Measurements from ENCODE around the gene PIK3CA. TPM values are rescaled to one million over a fixed set of nuclear protein-coding genes. Genes with fewer than 3 reads are reported as not detected.

The PIK3CA gene
- polyA plus RNA-seq (2013): 9.0 and 9.2 TPM in 2 replicates

GRCh38 chr3:179147873-179148615 is at the start of gene PIK3CA:
Gene PIK3CA, plus strand, starts transcription at chr3:179148357. Its CDS starts 50,469 bp downstream, at chr3:179198826.
- peak within 1 kb of the TSS; percentile 76 for H4K12ac ChIP-seq (ENCODE audit: low read depth, low read length)
- no peaks in the 10 kb centered on the region for H3K4me1 ChIP-seq (ENCODE audit: control insufficient read depth in 1 of 2, insufficient read depth in 2 of 2, low read length in 2 of 2)
- peaks cover 8% of the 10 kb centered on the region for H3K79me1 ChIP-seq (ENCODE audit: low read length)
- no peaks in the 10 kb centered on the region for H3K36me3 ChIP-seq (ENCODE audit: control insufficient read depth in 1 of 2, insufficient read depth in 2 of 2, low read length in 2 of 2)
- H2AFZ ChIP-seq (ENCODE audit: insufficient read depth, low read length, poor library complexity): peak within 1 kb of the TSS; percentile 96
- no CpG with 5 or more reads among the region's 67 CpGs for WGBS (ENCODE audit: extremely low coverage, insufficient coverage, insufficient read length)
- peak within 1 kb of the TSS; percentile 96 for H3K27ac ChIP-seq (ENCODE audit: low read depth, low read length)
- DNase-seq: peak; percentile 97
- H3K27me3 ChIP-seq (ENCODE audit: insufficient read depth, low read length): no peaks in the 10 kb centered on the region
- peak within 1 kb of the TSS; percentile 91 for H4K91ac ChIP-seq (ENCODE audit: low read depth, low read length)
- H2BK5ac ChIP-seq (ENCODE audit: low read depth, low read length, poor library complexity): peak within 1 kb of the TSS; percentile 86
- H3K9me3 ChIP-seq (ENCODE audit: insufficient read depth, low read depth, low read length): no peaks in the 10 kb centered on the region
- H3K4ac ChIP-seq (ENCODE audit: low read depth, low read length): peak within 1 kb of the TSS; percentile 88
- peak within 1 kb of the TSS; percentile 92 for H4K8ac ChIP-seq (ENCODE audit: low read depth, low read length)
- peak within 1 kb of the TSS; percentile 93 for H3K18ac ChIP-seq (ENCODE audit: low read length)
- no peak within 1 kb of the TSS for H3K23ac ChIP-seq (ENCODE audit: low read length)
- H3K4me2 ChIP-seq (ENCODE audit: low read length): peak within 1 kb of the TSS; percentile 76
- H3K79me2 ChIP-seq (ENCODE audit: control insufficient read depth, insufficient read depth, low read length, poor library complexity): peaks cover 8% of the 10 kb centered on the region
- peak within 1 kb of the TSS; percentile 97 for H3K4me3 ChIP-seq (ENCODE audit: low read depth, low read length)
- peak within 1 kb of the TSS; percentile 76 for H2BK120ac ChIP-seq (ENCODE audit: insufficient read depth, low read length, poor library complexity)
- no peak within 1 kb of the TSS for H2BK12ac ChIP-seq (ENCODE audit: low read length)
- H3K14ac ChIP-seq (ENCODE audit: low read length): peak within 1 kb of the TSS; percentile 94
- H2AK5ac ChIP-seq (ENCODE audit: low read length): peak within 1 kb of the TSS; percentile 70
- peak within 1 kb of the TSS; percentile 97 for H3K9ac ChIP-seq (ENCODE audit: low read length)

GRCh38 chr3:179098388-179099077 is 49.6 kb upstream of the PIK3CA start:
- Histone ChIP-seq H2BK12ac (ENCODE audit: low read length) (no peak overlapping the region), H3K4me2 (ENCODE audit: low read length) (no peak overlapping the region), H3K27me3 (ENCODE audit: insufficient read depth, low read length) (no peaks in the 10 kb centered on the region), H2BK5ac (ENCODE audit: low read depth, low read length, poor library complexity) (no peak overlapping the region), H3K79me1 (ENCODE audit: low read length) (no peaks in the 10 kb centered on the region), H2AFZ (ENCODE audit: insufficient read depth, low read length, poor library complexity) (no peak overlapping the region), H4K8ac (ENCODE audit: low read depth, low read length) (no peak overlapping the region), H2AK5ac (ENCODE audit: low read length) (no peak overlapping the region), H3K18ac (ENCODE audit: low read length) (no peak overlapping the region), H3K23ac (ENCODE audit: low read length) (no peak overlapping the region), H3K4me1 (ENCODE audit: control insufficient read depth in 1 of 2, insufficient read depth in 2 of 2, low read length in 2 of 2) (no peaks in the 10 kb centered on the region), H4K91ac (ENCODE audit: low read depth, low read length) (no peak overlapping the region), H2BK120ac (ENCODE audit: insufficient read depth, low read length, poor library complexity) (no peak overlapping the region), H4K12ac (ENCODE audit: low read depth, low read length) (no peak overlapping the region), H3K14ac (ENCODE audit: low read length) (no peak overlapping the region), H3K79me2 (ENCODE audit: control insufficient read depth, insufficient read depth, low read length, poor library complexity) (no peaks in the 10 kb centered on the region), H3K4ac (ENCODE audit: low read depth, low read length) (no peak overlapping the region), H3K9me3 (ENCODE audit: insufficient read depth, low read depth, low read length) (no peaks in the 10 kb centered on the region), H3K27ac (ENCODE audit: low read depth, low read length) (no peak overlapping the region), H3K4me3 (ENCODE audit: low read depth, low read length) (no peak overlapping the region), H3K36me3 (ENCODE audit: control insufficient read depth in 1 of 2, insufficient read depth in 2 of 2, low read length in 2 of 2) (no peaks in the 10 kb centered on the region), H3K9ac (ENCODE audit: low read length) (no peak overlapping the region)
- WGBS (ENCODE audit: extremely low coverage, insufficient coverage, insufficient read length): no CpG with 5 or more reads among the region's 7 CpGs
- DNase-seq: peak; percentile 6 to 55

- no peak overlapping the region for H3K4ac ChIP-seq (ENCODE audit: low read depth, low read length)
- no peak overlapping the region for H3K18ac ChIP-seq (ENCODE audit: low read length)
- no peak overlapping the region for H3K4me2 ChIP-seq (ENCODE audit: low read length)
- H3K23ac ChIP-seq (ENCODE audit: low read length): no peak overlapping the region
- H3K14ac ChIP-seq (ENCODE audit: low read length): no peak overlapping the region
- H2BK5ac ChIP-seq (ENCODE audit: low read depth, low read length, poor library complexity): no peak overlapping the region
- H4K91ac ChIP-seq (ENCODE audit: low read depth, low read length): no peak overlapping the region
- no peaks in the 10 kb centered on the region for H3K27me3 ChIP-seq (ENCODE audit: insufficient read depth, low read length)
- DNase-seq: no peak
- H2BK120ac ChIP-seq (ENCODE audit: insufficient read depth, low read length, poor library complexity): no peak overlapping the region
- H4K12ac ChIP-seq (ENCODE audit: low read depth, low read length): no peak overlapping the region
- H3K36me3 ChIP-seq (ENCODE audit: control insufficient read depth in 1 of 2, insufficient read depth in 2 of 2, low read length in 2 of 2): no peaks in the 10 kb centered on the region
- no peak overlapping the region for H2AFZ ChIP-seq (ENCODE audit: insufficient read depth, low read length, poor library complexity)
- no peaks in the 10 kb centered on the region for H3K4me1 ChIP-seq (ENCODE audit: control insufficient read depth in 1 of 2, insufficient read depth in 2 of 2, low read length in 2 of 2)
- H3K79me2 ChIP-seq (ENCODE audit: control insufficient read depth, insufficient read depth, low read length, poor library complexity): no peaks in the 10 kb centered on the region
- H3K27ac ChIP-seq (ENCODE audit: low read depth, low read length): no peak overlapping the region
- H3K9me3 ChIP-seq (ENCODE audit: insufficient read depth, low read depth, low read length): no peaks in the 10 kb centered on the region
- H4K8ac ChIP-seq (ENCODE audit: low read depth, low read length): no peak overlapping the region
- no peak overlapping the region for H2BK12ac ChIP-seq (ENCODE audit: low read length)
- H2AK5ac ChIP-seq (ENCODE audit: low read length): no peak overlapping the region
- H3K79me1 ChIP-seq (ENCODE audit: low read length): no peaks in the 10 kb centered on the region
- no peak overlapping the region for H3K4me3 ChIP-seq (ENCODE audit: low read depth, low read length)
- no peak overlapping the region for H3K9ac ChIP-seq (ENCODE audit: low read length)
Measured at GRCh38 chr3:179100652-179101051, 47.5 kb upstream of the PIK3CA start.

DNA sequence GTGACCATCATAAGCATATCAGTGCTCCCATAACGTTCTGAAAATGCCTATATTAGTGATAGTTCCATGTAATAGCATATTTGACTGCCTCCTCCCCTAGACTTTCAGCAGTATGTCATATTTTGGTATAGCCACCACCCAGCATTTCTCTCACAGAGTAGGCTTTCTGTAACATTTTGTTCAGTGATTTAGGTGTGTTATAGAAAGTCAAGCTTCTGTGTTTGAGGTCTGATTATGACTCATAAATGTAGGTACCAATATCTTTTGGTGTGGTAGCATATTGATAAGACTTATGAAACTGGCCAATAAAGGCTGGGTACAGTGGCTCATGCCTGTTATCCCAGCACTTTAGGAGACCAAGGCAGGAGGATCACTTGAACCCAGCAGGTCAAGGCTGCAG is 42.3 kb upstream of the PIK3CA start:
- no CpG with 5 or more reads among the region's 1 CpG for WGBS (ENCODE audit: extremely low coverage, insufficient coverage, insufficient read length)

More for the DNA sequence above, 42.3 kb upstream of the PIK3CA start:
- Histone ChIP-seq H3K9ac (ENCODE audit: low read length) (no peak overlapping the region), H3K23ac (ENCODE audit: low read length) (no peak overlapping the region), H3K4me1 (ENCODE audit: control insufficient read depth in 1 of 2, insufficient read depth in 2 of 2, low read length in 2 of 2) (no peaks in the 10 kb centered on the region), H3K79me1 (ENCODE audit: low read length) (no peaks in the 10 kb centered on the region), H3K9me3 (ENCODE audit: insufficient read depth, low read depth, low read length) (no peaks in the 10 kb centered on the region), H3K4me2 (ENCODE audit: low read length) (no peak overlapping the region), H4K91ac (ENCODE audit: low read depth, low read length) (no peak overlapping the region), H3K14ac (ENCODE audit: low read length) (no peak overlapping the region), H2AK5ac (ENCODE audit: low read length) (no peak overlapping the region), H2BK12ac (ENCODE audit: low read length) (no peak overlapping the region), H3K4me3 (ENCODE audit: low read depth, low read length) (no peak overlapping the region), H3K27ac (ENCODE audit: low read depth, low read length) (no peak overlapping the region), H2BK120ac (ENCODE audit: insufficient read depth, low read length, poor library complexity) (no peak overlapping the region), H4K12ac (ENCODE audit: low read depth, low read length) (no peak overlapping the region), H3K79me2 (ENCODE audit: control insufficient read depth, insufficient read depth, low read length, poor library complexity) (no peaks in the 10 kb centered on the region), H3K18ac (ENCODE audit: low read length) (no peak overlapping the region), H2AFZ (ENCODE audit: insufficient read depth, low read length, poor library complexity) (no peak overlapping the region), H2BK5ac (ENCODE audit: low read depth, low read length, poor library complexity) (no peak overlapping the region), H3K27me3 (ENCODE audit: insufficient read depth, low read length) (no peaks in the 10 kb centered on the region), H3K4ac (ENCODE audit: low read depth, low read length) (no peak overlapping the region), H3K36me3 (ENCODE audit: control insufficient read depth in 1 of 2, insufficient read depth in 2 of 2, low read length in 2 of 2) (no peaks in the 10 kb centered on the region), H4K8ac (ENCODE audit: low read depth, low read length) (no peak overlapping the region)
- no peak for DNase-seq
